ENCODE measurements around the gene PGAM5.
"Not testable (repeated sequence)": the region's sequence is repeated elsewhere in the genome, so short reads cannot be mapped to it uniquely, and the experiment has no call there.

Gene PGAM5

DNA sequence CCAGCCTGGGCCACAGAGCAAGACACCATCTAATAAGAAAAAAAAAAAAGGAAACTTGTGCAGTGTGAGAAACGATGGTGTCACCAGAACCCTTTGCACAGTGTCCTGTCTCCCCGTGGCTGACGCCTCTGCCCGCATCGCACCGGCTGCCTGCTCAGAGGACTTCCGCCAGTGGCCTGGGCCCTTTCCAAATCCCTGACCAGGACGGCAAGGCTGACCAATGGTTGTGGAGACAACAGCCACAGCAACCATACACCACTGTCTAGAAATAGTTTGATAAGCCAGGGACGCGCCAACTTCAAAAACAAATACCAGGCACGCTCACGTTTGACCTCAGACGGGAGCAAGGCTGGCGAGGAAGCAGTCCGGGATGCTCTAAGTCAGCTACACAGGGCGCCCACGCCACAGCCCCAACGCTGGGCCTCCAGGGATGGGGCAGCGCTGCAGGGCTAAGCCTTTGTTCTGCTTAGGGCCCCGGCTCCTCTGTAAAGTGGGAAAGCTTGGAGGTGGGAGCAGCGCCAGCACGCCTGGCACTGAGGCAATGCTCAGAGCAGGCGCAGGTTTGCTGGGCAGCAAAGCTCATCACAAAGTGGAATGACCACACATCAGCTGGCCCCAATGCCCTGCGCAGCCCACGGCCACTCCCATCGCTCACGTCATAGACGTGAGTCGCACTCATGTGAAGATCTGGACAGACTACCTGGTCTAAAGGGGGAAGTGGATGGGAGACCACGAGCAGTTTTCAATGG lies 12.5 kb downstream of the PGAM5 start:
- DNase-seq: no peak

- no peak for DNase-seq
These were observed 13.1 kb downstream of the PGAM5 start for GRCh38 chr12:132723764-132724140.

DNA sequence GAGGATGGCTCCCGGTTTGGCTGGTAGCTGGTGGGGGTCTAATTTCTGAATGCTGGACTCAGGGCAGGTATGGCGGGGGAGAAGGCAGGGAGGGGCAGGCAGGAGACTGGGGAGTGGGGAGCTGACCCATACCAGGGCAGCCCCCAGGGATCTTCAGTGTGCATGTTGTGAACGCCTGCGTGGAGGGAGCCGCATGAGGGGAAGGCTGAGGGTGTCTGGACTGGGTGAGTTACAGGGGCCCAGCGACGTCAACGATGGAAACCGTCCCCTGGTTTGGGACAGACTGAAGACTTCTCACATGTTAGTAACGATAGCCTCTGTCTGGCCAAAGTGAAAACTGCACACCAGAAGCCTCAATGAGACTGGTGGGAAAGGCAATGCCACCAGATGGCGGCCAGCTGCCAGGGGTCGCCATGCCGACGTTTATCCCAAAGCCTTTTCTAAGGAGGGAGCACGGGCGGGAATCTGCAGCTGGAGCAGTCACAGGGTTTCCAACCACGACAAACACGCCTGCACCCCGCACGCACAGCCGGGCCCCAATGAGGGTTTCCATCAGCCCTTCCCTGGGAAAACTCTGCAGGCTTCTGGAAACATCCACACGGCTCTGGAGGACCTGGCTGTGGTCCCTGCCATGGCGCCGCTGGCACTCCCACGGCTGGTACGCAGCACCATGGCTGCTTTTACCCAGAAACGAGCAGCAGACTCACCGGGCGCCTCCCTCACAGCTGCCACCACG lies 14.0 kb downstream of the PGAM5 start:
- DNase-seq: no peak

DNA sequence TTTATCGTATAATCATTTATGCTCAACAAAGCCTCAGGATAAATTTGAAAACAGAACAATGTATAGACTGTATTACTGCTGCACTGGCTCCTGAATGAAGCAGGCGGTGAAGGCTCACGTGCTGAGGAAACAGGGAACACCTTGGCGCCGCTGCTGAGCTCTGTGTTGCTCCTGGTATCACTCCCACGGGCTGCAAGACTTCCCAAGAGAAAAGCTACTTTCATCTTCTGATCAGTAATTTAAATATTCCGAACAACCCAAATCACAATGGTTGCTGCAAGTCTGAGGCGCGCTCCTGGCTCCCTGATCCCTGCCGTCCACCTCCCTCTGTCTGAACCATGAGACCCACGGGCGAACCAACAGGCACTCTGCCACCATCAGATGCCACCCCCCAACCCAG lies 15.7 kb downstream of the PGAM5 start:
- DNase-seq: no peak

- DNase-seq: no peak
These were observed 16.6 kb downstream of the PGAM5 start for GRCh38 chr12:132727091-132727794.

DNA sequence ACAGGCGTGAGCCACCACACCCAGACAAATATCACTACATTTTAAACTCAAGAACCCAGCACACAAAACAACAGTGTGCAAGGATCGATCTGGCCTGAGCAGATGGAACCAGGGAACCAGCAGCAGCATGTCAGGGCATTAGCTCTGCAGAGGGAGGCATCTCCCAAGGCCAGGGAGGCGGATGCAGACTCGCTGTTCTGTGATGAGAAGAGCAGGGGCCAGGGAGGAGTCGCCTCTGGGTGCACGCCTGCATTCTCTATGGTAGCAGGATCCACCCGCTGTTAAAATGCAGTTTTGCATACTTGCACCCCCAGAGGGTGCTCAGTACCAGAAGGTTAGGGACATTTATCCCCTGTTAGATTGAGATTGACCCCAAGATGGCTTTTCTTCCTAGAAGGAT lies 17.9 kb downstream of the PGAM5 start:
- no peak for DNase-seq

DNA sequence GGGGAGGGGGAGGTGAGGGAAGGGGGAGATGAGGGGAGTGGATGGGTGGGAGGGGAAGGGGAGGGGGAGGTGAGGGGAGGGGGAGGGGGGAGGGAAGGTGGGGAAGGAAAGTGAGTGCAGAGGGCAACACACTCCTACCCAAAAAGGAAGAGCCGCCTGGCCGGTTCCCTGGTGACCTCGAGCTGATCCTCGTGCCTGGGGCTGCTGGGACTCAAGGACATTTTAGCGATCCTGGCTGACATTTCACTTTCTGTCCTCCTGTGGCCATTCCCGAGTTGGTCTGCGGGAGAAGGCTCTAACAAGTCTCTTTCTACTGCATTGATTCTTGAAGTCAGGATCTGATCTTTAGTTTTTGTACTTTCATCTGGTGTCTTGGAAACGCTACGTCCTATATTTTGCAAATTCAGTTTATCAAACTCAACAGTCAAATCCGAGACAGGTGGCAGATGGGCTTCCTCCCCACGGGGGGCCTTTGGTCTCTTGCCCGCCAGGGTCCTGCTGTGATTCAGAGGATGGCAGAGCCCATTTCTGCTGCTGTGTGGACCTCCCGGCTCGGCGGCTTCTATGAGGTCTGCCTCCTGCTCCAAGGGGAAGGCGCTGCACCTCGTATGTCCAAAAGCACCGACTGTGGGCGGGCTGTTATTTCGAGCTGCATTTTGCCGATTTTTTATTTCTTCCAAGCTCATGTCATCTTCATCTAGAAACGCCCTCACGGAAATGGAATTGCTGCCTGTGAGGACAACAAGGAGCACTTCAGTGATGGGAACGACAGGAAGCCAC lies 19.1 kb downstream of the PGAM5 start:
- DNase-seq: no peak

DNA sequence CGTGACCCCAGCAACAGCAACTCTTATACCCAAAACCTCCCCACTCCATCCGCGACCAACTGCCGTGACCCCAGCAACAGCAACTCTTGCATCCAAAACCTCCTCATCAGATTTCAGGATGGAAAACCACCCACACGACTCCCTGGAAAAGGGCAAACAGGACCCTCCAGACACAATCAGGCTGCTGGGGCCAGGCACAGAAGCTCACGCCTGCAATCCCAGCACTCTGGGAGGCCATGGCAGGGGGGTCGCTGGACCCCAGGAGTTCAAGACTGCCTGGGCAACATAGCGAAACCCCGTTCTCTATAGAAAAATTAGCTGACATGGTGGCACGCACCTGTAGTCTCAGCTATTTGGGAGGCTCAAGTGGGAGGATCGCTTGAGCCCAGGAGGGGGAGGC lies 19.7 kb downstream of the PGAM5 start:
- no peak for DNase-seq

GRCh38 chr12:132731574-132731973 lies 20.9 kb downstream of the PGAM5 start:
- no peak for DNase-seq

- no peak for DNase-seq
These were observed 23.6 kb downstream of the PGAM5 start for GRCh38 chr12:132734206-132734605.

DNA sequence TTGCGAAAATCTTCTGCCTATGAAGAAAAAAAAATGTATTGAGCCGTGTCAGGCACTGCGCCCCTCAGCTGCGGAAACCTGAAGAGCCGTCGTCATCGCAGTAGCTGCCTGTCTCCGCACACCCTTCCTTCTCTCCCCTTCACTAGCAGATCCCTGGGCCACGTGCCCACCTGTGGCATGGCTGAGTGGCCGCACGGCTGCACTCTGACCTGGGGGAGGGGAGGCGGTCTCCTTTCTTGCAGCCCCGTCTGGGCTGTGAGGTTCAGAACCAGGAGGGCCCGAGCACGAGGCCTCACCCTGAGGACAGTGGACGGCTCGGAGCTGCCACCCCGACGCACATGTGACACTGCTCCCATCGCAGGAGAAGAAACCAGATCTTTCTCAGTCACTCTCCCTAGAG lies 24.9 kb downstream of the PGAM5 start:
- no peak for DNase-seq

- DNase-seq: no peak
These were observed 25.7 kb downstream of the PGAM5 start for GRCh38 chr12:132736378-132736777.

DNA sequence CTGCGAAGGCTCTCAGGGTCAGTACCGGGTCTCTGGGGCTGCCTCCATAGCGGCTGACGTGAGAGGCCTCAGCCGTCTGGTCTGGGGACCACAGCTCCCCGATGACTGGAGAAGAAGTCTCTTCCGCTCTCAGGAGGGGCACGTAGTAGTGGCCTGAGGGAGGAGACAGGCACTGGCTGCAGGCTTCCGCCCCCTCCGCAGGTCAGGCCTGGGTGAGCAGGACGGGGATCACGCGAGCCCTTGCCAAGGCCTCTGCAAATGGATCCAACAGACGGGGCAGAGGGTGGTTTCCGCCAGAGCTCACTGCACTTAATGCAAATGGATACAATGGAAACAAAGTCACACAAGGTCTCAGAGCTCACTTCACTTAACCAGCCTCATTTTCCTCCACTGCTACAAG lies 26.3 kb downstream of the PGAM5 start:
- DNase-seq: no peak

DNA sequence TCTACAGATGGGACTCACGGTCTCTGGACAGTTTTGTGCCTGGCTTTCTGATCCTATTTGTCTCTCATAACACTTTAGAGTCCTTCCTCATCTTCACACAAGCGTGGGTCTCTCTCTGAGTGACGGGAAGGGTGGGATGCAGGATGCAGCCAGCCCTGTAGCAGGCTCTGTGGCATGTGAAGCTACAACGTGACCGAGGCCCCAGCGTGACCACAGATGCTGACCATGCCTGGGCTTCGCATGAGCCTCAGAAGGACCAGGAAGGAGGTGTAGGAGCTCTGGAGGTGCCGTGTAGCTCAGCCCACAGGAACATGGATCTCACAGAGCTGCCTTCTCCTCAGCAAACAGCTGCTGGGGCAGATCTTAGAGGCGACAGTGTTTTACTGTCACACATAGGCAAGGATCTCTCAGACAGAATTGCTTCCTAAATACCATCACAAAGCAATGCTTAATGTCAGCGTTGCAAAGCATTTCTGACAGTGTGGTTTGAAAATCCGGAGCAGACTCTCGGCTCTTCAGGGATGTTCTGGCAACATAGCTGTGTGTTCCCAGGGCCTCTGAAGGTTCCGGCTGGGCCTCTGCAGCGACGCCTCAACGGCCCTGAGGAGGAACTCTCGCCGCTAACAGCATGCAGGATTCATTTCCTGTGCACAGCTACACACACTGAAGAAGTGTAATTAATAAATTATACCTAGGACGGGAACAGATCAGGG lies 29.1 kb downstream of the PGAM5 start:
- no peak for DNase-seq

- DNase-seq: no peak
These were observed 29.6 kb downstream of the PGAM5 start for GRCh38 chr12:132740313-132740646.

- DNase-seq: no peak
These were observed 30.0 kb downstream of the PGAM5 start for GRCh38 chr12:132740652-132741051.

DNA sequence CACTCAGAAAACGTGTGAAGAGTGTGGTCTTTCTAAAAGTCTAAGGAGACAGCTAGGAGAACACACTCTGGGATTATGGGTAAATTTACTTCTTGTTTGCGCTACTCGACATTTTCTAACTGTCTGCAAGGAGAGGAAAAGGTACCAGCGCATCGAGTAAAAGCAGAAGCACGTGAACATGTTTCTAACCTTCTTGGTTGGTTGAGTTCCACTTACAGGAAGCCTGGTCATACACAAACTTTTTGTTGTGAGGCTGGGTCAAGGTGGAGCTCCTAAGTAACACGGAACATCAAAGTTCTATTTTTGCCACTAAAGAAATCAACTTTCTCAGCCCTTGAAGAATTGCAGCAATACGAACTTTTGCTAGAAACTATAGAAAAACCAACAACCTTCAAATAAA lies 31.0 kb downstream of the PGAM5 start:
- no peak for DNase-seq

DNA sequence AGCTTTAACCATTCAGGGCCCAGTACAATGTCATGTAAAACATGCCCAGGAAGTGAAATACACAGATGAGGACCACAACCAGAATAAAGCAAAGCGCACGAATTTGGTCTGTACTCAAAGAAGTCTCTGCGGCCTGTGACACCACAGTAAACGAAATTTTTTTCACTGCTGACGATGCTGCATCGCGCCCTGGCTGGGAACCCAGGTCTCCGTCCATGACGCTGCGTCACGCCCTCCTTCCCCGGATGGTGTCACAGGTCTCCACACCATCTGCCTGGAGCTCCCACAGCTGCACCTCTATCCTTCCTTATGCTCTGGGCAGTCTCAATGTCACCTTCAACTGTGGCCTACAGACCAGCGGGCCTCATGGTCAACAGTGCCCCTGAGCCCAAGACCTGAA lies 33.2 kb downstream of the PGAM5 start:
- no peak for DNase-seq

DNA sequence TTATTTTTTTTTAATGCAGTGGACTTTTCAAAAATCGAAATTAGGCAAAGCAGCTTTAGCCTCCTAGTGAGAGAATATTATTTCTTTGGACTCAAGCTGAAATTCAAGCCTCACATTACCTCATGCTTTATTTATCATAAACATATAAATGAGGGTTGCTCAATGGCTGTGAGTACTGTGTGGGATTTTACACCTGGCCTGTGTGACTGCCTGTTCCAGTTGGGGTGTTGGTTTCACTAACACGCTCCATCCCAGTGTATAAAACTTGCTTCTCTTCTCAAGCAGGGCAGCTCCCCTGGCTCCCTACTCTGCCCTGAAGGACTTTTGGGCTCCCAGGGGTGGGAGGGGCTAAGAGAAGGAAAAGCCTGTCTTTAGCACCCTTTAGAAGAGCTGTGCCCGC lies 36.0 kb downstream of the PGAM5 start:
- DNase-seq: no peak

GRCh38 chr12:132747395-132747794 lies 36.8 kb downstream of the PGAM5 start:
- no peak for DNase-seq

GRCh38 chr12:132747896-132748295 lies 37.3 kb downstream of the PGAM5 start:
- no peak for DNase-seq

DNA sequence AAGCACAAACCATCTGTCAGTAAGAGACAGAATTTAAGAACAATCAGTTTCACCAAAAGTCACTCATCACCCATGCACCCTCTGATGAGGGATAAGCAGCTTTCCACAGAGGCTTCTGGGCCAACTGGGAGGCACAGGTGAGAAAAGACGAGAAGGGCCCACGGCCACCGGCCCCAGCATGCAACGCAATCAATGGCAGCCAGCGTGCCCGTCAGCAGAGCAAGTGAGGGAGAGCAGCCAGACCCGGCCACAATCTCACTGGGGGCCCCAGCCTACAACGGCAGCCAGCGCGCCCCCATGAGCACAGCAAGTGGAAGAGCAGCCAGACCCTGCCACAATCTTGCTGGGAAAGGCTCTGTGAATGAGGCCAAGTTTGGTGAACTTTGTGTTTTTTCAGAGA lies 37.7 kb downstream of the PGAM5 start:
- no peak for DNase-seq

DNA sequence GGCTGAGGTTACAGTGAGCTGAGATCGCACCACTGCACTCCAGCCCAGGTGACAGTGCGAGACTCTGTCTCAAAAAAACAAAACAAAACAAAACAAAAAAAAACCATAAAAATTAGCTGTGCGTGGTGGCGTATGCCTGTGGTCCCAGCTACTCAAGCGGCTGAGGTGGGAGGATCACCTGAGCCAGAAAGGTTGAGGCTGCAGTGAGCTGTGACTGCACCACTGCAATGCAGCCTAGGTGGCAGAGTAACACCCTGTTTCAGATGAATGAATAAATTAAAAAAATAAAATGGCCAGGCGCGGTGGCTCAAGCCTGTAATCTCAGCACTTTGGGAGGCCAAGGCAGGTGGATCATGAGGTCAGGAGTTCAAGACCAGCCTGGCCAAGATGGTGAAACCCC lies 43.0 kb downstream of the PGAM5 start:
- not testable (repeated sequence) for DNase-seq

All from activated CD4-positive, alpha-beta T cell treated with anti-CD3 and anti-CD28 coated beads, Interleukin-2, amount 50 U/mL, for 48 hours (primary cell).